ENCODE data around the gene ATP1A1. TPM values are rescaled to one million over a fixed set of nuclear protein-coding genes. Genes with fewer than 3 reads are reported as not detected.

ATP1A1 gene
- total and polyA plus RNA-seq, 2 donors (not counting 3 experiments of a cell fraction or from before 2014, with no cell fraction given): 263 to 325 TPM

DNA sequence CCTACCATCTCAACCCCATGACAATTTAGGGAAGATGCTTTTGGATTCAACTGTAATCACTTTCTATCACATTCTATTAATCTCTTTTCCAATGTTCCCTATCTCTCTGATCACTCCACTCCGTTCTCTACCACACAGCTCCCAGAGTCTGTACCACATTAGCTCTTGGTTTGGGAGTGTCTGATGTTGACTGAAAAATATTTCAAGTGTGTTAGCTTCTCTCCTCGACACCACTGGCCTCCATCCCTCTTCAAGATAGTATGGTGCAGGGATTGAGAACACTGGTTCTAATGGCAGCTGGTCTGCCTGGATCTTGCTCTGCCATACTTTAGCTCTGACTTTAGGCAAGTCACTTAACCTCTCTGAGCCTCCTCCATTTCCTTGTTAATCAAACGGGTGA, 39.9 kb downstream of the ATP1A1 start:
- no peak for DNase-seq (ENCODE audit: low read depth, low spot score)
- BruUV-seq (replicated peaks): no TSS peak
- TF ChIP-seq FOS (IDR thresholded peaks at IDR 0.05; ENCODE audit: borderline replicate concordance, insufficient read depth, low read length) (no peak), JUN (IDR thresholded peaks at IDR 0.05; ENCODE audit: borderline replicate concordance, insufficient read depth, insufficient read length, low read depth) (no peak), MYC (IDR thresholded peaks at IDR 0.05; ENCODE audit: low read depth, low read length) (no peak), EZH2 (IDR thresholded peaks at IDR 0.05; ENCODE audit: borderline replicate concordance, low read depth, low read length, severe bottlenecking) (no peak), POLR2AphosphoS5 (IDR thresholded peaks at IDR 0.05; ENCODE audit: insufficient read depth, low read depth, low read length) (no peak), POLR2A (IDR thresholded peaks at IDR 0.05; ENCODE audit: low read depth, low read length) (no peak), GATA2 (IDR thresholded peaks at IDR 0.05; ENCODE audit: insufficient read depth, insufficient read length, low read depth, low read length) (no peak)
- TF ChIP-seq, protein P1, sequence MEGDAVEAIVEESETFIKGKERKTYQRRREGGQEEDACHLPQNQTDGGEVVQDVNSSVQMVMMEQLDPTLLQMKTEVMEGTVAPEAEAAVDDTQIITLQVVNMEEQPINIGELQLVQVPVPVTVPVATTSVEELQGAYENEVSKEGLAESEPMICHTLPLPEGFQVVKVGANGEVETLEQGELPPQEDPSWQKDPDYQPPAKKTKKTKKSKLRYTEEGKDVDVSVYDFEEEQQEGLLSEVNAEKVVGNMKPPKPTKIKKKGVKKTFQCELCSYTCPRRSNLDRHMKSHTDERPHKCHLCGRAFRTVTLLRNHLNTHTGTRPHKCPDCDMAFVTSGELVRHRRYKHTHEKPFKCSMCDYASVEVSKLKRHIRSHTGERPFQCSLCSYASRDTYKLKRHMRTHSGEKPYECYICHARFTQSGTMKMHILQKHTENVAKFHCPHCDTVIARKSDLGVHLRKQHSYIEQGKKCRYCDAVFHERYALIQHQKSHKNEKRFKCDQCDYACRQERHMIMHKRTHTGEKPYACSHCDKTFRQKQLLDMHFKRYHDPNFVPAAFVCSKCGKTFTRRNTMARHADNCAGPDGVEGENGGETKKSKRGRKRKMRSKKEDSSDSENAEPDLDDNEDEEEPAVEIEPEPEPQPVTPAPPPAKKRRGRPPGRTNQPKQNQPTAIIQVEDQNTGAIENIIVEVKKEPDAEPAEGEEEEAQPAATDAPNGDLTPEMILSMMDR (IDR thresholded peaks at IDR 0.05; ENCODE audit: extremely low read depth in 1 of 2, insufficient read depth in 1 of 2, low read depth in 1 of 2, low read length in 2 of 2): no peak
- TF ChIP-seq, protein P2, sequence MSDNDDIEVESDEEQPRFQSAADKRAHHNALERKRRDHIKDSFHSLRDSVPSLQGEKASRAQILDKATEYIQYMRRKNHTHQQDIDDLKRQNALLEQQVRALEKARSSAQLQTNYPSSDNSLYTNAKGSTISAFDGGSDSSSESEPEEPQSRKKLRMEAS (IDR thresholded peaks at IDR 0.05; ENCODE audit: insufficient read depth, insufficient read length): no peak
- CTCF ChIA-PET: no interaction called here
- H3K79me2 ChIP-seq (ENCODE audit: control insufficient read depth, insufficient read depth, low read length): no peaks in the 10 kb centered on the region
- H3K9me1 ChIP-seq (replicated peaks; ENCODE audit: control insufficient read depth, extremely low read depth, insufficient read depth, low read length): no peaks in the 10 kb centered on the region
- H3K9ac ChIP-seq (replicated peaks; ENCODE audit: extremely low read depth, insufficient read depth, low read length): no peak overlapping the region
- no peak overlapping the region for H3K4me3 ChIP-seq (replicated peaks in 1 of 3; ENCODE audit: insufficient read depth in 1 of 3, low read depth in 1 of 3, low read length in 3 of 3)
- no peaks in the 10 kb centered on the region for H3K27me3 ChIP-seq (ENCODE audit: control insufficient read depth in 2 of 2, insufficient read depth in 2 of 2, low read length in 2 of 2)
- H2AFZ ChIP-seq (ENCODE audit: low read depth, low read length): no peak overlapping the region
- peaks cover 4% of the 10 kb centered on the region for H3K4me1 ChIP-seq (ENCODE audit: control insufficient read depth, extremely low read depth, insufficient read depth, low read length)
- intact Hi-C loops (cut with micrococcal nuclease): no loop called here
- dilution Hi-C loops (cut with MboI; ENCODE audit: extremely low pct_ligation_motif_present, low sequenced_read_pairs): no loop called here
- no peak for FAIRE-seq
- H3K27ac ChIP-seq (ENCODE audit: insufficient read depth, low read depth, low read length): no peak overlapping the region
- no peak overlapping the region for H3K4me2 ChIP-seq (ENCODE audit: insufficient read depth, low read length)
- POLR2A ChIA-PET: no interaction called here
- H3K9me3 ChIP-seq (replicated peaks; ENCODE audit: control insufficient read depth, insufficient read depth, low read length): no peaks in the 10 kb centered on the region
- no peaks in the 10 kb centered on the region for H4K20me1 ChIP-seq (replicated peaks; ENCODE audit: control insufficient read depth, extremely low read depth, insufficient read depth, low read length)
- peaks cover 0 to 3% of the 10 kb centered on the region in 2 experiments for H3K36me3 ChIP-seq (ENCODE audit: control insufficient read depth in 2 of 2, extremely low read depth in 1 of 2, insufficient read depth in 2 of 2, low read length in 2 of 2)
